Activated T-cell treated with anti-CD3 and anti-CD28 coated beads, Interleukin-2, amount 50 U/mL, for 48 hours (primary cell): Measurements from ENCODE around the gene SCRT2.
"Not testable (repeated sequence)": the region's sequence is repeated elsewhere in the genome, so short reads cannot be mapped to it uniquely, and the experiment has no call there.

Source experiments
- DNase-seq, 2 experiments: peaks; one replicate each; pipeline ENCODE4 v3.0.0-alpha.2; 2020

Gene SCRT2

GRCh38 chr20:650954-651353 lies 24.6 kb downstream of the SCRT2 start:
- DNase-seq, result no peak

- no peak for DNase-seq
Measured at GRCh38 chr20:650281-650680, 25.3 kb downstream of the SCRT2 start.

- no peak for DNase-seq
Measured at GRCh38 chr20:647479-648019, 28.1 kb downstream of the SCRT2 start.

GRCh38 chr20:646868-647233 lies 28.8 kb downstream of the SCRT2 start:
- no peak for DNase-seq

DNA sequence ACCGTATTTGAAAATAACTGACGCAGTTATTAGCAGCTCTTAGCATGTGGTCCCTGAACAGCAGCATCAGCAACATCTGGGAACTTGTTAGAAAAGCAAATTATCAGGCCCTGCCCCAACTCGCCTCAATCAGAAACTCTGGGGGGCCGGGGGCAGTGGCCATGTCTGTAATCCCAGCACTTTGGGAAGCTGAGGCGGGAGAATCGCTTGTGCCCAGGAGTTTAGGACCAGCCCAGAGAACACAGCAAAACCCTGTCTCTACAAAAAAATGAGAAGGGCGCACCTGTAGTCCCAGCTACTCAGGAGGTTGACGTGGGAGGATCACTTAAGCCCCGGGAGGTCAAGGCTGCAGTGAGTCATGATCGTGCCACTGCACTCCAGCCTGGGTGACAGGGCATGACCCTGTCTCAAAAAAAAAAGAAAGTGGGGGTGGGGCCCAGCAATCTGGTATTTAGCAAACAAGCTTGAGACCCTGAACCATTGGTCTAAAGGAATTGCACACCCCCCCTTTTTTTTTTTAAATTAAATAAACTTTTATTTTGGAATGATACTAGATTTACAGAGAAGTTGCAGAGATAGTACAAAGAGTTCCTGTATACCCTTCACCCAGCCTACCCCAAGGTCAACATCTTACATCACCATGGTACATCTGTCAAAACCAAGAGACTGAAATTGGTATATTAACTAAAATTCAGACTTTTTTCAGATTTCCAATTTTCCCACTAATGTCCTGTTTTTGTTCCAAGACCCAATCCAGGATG lies 29.3 kb downstream of the SCRT2 start:
- DNase-seq, result no peak

- DNase-seq, result peak; percentile 80 to 87
Measured at GRCh38 chr20:645318-646106, 30.1 kb downstream of the SCRT2 start.

GRCh38 chr20:644692-645317 lies 30.8 kb downstream of the SCRT2 start:
- DNase-seq, result no peak

DNA sequence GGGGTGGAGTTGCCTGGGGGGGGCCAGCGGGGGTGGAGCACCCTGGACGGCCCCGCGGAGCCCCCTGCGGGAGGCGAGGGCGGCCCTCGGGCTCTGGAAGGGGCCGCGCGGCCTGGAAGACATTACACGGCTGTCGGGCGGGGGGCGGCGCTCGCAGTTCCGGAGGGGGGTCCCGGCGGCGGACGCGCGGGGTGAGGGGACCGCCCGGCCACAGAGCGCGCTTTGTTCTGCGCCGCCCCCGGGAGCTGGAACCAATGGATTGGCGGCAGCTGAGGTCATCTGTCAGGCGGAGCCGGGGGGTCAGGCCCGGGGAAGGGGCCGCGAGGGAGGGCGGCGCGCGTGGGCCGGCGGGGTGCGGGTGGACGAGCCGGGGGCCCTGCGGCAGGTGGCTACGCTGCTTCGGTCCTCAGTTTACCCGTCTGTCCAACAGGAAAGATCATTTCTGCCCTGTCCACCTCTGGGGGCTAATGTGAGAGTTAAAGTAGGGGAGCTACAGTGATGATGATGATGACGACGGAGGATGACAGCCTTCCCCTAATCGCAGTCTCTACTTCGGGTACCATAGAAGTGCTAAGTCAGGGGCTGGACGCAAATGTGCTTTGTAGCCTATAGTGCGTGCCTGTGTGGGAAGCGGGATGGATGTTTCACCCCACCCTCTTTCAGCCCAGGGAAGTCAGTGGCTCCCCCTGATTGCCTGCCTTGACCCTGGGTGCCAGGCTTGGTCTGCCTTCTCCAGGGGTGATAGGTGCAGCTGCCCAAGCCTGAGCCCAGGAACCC lies 33.0 kb downstream of the SCRT2 start:
- no peak for DNase-seq

DNA sequence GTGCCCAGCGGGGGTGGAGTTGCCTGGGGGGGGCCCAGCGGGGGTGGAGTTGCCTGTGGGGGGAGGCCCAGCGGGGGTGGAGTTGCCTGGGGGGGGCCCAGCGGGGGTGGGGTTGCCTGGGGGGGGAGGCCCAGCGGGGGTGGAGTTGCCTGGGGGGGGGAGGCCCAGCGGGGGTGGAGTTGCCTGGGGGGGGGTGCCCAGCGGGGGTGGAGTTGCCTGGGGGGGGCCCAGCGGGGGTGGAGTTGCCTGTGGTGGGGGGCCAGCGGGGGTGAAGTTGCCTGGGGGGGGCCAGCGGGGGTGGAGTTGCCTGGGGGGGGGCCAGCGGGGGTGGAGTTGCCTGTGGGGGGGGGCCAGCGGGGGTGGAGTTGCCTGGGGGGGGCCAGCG lies 33.6 kb downstream of the SCRT2 start:
- DNase-seq, result not testable (repeated sequence)

GRCh38 chr20:641516-641875 lies 34.1 kb downstream of the SCRT2 start:
- DNase-seq, result no peak

GRCh38 chr20:640674-641515 lies 34.7 kb downstream of the SCRT2 start:
- DNase-seq, result no peak

GRCh38 chr20:638579-638978 lies 37.0 kb downstream of the SCRT2 start:
- DNase-seq, result no peak

GRCh38 chr20:637559-637958 lies 38.0 kb downstream of the SCRT2 start:
- DNase-seq, result no peak

DNA sequence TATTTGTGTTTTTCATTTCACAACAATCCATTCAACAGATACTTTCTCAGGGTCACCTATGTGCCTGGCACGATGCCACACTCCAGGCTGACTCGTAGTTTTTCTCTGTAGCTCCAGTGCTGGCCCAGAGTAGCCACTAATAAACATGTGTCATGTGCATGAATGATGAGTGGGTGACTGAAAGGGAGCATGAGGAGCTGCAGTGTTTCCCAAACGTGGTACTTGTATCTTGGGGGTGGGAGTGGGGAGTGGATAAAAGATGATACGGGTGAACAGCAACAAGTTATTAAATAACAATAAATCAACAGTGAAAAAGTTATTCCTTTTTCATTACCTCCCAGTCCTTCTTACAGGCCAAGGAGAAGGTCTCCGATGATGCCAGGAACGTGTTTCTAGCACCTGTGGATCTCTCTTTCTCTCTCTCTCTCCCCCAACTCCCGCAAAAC lies 39.7 kb downstream of the SCRT2 start:
- DNase-seq, result no peak

- DNase-seq, result no peak
Measured at GRCh38 chr20:635028-635892, 40.3 kb downstream of the SCRT2 start.

DNA sequence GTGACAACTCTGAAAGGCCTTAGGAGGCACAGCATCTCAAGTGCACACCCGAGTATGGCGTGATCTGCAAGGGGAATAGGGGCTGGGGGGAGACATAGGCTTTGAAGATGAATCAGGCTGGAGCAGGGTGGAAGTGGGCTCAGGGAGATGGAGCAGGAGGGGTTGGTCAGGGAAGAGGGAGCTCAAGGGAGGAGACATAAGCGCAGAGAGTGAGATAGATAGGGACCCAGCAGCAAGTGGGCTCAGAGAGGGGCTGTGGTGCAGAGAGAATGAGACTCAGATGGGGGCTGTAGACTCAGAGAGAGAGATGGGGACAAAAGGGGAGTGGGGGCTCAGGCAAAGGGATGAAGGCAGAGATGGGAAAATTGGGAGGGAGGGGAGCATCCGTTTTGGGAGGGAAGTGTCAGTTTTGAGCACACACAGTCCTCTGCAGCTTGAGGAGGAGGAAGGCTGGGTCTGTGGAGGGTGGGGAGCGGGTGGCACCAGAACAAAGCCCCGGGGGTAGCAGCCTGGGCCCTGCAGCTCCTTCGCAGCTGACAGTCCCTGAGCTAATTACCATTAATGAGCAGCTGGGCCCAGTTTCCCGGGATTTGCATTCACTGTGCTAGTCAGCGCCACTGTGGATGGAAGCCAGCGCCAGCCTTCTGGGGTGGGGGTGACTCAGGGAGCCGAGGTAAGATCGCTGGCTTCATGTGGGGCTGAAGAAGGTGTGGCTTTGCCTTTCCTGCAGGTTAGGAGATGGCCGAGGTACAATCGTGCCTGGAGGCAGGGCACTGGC lies 41.3 kb downstream of the SCRT2 start:
- DNase-seq, result no peak

- no peak for DNase-seq
Measured at GRCh38 chr20:631101-631500, 44.5 kb downstream of the SCRT2 start.

DNA sequence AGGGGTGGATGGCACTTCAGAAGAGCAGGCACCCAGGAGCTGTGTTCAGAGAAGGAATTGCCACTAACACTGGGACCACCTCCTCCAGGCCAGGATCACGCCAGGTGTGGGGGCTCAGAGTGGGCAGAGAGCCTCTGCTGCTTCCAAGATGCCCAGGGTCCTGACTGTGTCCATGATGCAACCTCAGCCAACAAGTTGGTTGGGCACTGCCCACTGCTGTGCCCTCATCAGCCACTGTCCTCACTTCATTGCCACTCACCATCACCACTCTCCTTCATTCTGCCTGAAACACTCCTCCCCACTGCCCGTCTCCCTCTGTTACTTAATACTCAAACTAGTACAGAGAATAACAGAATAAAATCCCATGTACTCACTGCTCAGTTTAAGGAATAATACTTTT lies 49.0 kb downstream of the SCRT2 start:
- no peak for DNase-seq

DNA sequence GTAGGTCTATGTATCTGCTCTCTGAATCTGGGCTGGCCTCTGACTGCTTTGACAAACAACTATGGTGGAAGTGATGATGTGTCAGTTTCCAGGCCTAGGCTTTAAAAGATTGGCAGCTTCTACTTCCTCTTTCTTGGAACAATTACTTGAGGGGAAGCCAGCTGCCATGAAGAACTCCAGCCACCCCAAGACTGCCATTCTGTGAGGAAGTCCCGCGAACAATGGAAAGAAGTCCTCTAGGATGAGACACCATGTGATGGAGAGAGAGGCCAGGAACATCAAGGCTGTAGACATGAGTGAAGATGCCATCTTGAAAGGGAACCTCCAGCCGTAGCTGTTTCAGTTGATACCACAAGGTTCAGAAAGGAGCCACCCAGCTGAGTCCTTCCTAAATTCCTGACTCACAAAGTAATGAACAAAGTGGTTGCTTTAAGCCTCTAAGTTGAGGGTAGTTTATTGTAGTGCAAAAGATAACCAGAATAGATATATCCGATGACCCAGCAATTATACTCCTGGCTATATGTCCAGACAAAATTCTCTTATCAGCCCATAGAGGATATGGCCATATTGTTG lies 50.2 kb downstream of the SCRT2 start:
- no peak for DNase-seq

- no peak for DNase-seq
Measured at GRCh38 chr20:623704-624103, 51.9 kb downstream of the SCRT2 start.
